ENCODE results near the gene KCNG4. TPM values are rescaled to one million over a fixed set of nuclear protein-coding genes. Genes with fewer than 3 reads are reported as not detected.

Gene KCNG4
- total and polyA plus RNA-seq, 9 donors, result not detected

- no peak overlapping the region for H3K4me3 ChIP-seq
- TF ChIP-seq POLR2A (IDR thresholded peaks at IDR 0.05) (no peak), CTCF (IDR thresholded peaks at IDR 0.05) (no peak), EP300 (IDR thresholded peaks at IDR 0.05) (no peak)
- H3K27ac ChIP-seq, result no peak overlapping the region
- 86 to 90% (median 86%) methylated on average over 11 of the region's 11 CpGs for WGBS, 3 donors
- intact Hi-C loops (cut with DNase I), result no loop called here
- H3K9me3 ChIP-seq, result no peaks in the 10 kb centered on the region
- DNase-seq, result no peak
- peaks cover 7% of the 10 kb centered on the region for H3K4me1 ChIP-seq (ENCODE audit: insufficient read depth)
- H3K36me3 ChIP-seq, result no peaks in the 10 kb centered on the region
- no peaks in the 10 kb centered on the region for H3K27me3 ChIP-seq
These were observed 10.3 kb downstream of the KCNG4 start for GRCh38 chr16:84229471-84229870.

GRCh38 chr16:84228256-84228838, 11.5 kb downstream of the KCNG4 start:
- H3K9me3 ChIP-seq, result no peaks in the 10 kb centered on the region
- peaks cover 7% of the 10 kb centered on the region for H3K4me1 ChIP-seq (ENCODE audit: insufficient read depth)
- no peaks in the 10 kb centered on the region for H3K36me3 ChIP-seq
- peak; percentile 80 to 89 (median 81) for DNase-seq
- H3K4me3 ChIP-seq, result peak overlapping the region; percentile 4
- peak overlapping the region in 1 of 2 donors; percentile 22 for H3K27ac ChIP-seq
- no peak for TF ChIP-seq POLR2A (IDR thresholded peaks at IDR 0.05)
- TF ChIP-seq EP300 (IDR thresholded peaks at IDR 0.05), result no peak
- no peak for TF ChIP-seq CTCF (IDR thresholded peaks at IDR 0.05)
- no peaks in the 10 kb centered on the region for H3K27me3 ChIP-seq
- intact Hi-C loops (cut with DNase I), result no loop called here
- 17 to 21% (median 20%) methylated on average over 18 of the region's 18 CpGs for WGBS, 3 donors

GRCh38 chr16:84227548-84227947, 12.3 kb downstream of the KCNG4 start:
- Histone ChIP-seq H3K27me3 (no peaks in the 10 kb centered on the region), H3K4me1 (ENCODE audit: insufficient read depth) (peaks cover 7% of the 10 kb centered on the region), H3K27ac (no peak overlapping the region), H3K9me3 (no peaks in the 10 kb centered on the region), H3K36me3 (no peaks in the 10 kb centered on the region), H3K4me3 (no peak overlapping the region)
- no peak for DNase-seq
- intact Hi-C loops (cut with DNase I), result no loop called here
- WGBS, 3 donors, result 81 to 87% (median 83%) methylated on average over 6 of the region's 6 CpGs
- TF ChIP-seq CTCF (IDR thresholded peaks at IDR 0.05), result no peak
- TF ChIP-seq POLR2A (IDR thresholded peaks at IDR 0.05), result no peak
- no peak for TF ChIP-seq EP300 (IDR thresholded peaks at IDR 0.05)

GRCh38 chr16:84226026-84226425, 13.8 kb downstream of the KCNG4 start:
- no peak overlapping the region for H3K27ac ChIP-seq
- 82 to 88% (median 87%) methylated on average over 8 of the region's 8 CpGs for WGBS, 3 donors

More at GRCh38 chr16:84226026-84226425, 13.8 kb downstream of the KCNG4 start:
- DNase-seq, result no peak
- Histone ChIP-seq H3K36me3 (no peaks in the 10 kb centered on the region), H3K27me3 (no peaks in the 10 kb centered on the region), H3K9me3 (no peaks in the 10 kb centered on the region), H3K4me1 (ENCODE audit: insufficient read depth) (peaks cover 7% of the 10 kb centered on the region), H3K4me3 (no peak overlapping the region)
- no peak for TF ChIP-seq EP300 (IDR thresholded peaks at IDR 0.05)
- no peak for TF ChIP-seq POLR2A (IDR thresholded peaks at IDR 0.05)
- no peak for TF ChIP-seq CTCF (IDR thresholded peaks at IDR 0.05)
- intact Hi-C loops (cut with DNase I), result no loop called here

Data from ovary (tissue), 9 donors.